Cardiac fibroblast (primary cell): ENCODE results near the gene ACAP3.

Source experiments
- DNase-seq, 2 donors: peaks; one replicate each; pipeline versions ENCODE4 v3.0.0 to v3.0.0-alpha.2; 2010; ENCODE audit warnings: low read depth in 2 of 2
- H3K4me3 ChIP-seq, 2 donors: replicated peaks in 1 of 2; 1 replicate in 1 of 2; 2 replicates in 1 of 2; pipeline ENCODE4 v1.5.1; 2011; ENCODE audit warnings: low read depth in 2 of 2, low read length in 2 of 2, mild to moderate bottlenecking in 2 of 2, moderate library complexity in 1 of 2
- TF ChIP-seq, protein P1 (sequence below): IDR thresholded peaks from one replicate; pipeline ENCODE4 v1.5.1; 2011; ENCODE audit warnings: low read depth, mild to moderate bottlenecking, low read length, inconsistent platforms

ACAP3 gene, protein sequence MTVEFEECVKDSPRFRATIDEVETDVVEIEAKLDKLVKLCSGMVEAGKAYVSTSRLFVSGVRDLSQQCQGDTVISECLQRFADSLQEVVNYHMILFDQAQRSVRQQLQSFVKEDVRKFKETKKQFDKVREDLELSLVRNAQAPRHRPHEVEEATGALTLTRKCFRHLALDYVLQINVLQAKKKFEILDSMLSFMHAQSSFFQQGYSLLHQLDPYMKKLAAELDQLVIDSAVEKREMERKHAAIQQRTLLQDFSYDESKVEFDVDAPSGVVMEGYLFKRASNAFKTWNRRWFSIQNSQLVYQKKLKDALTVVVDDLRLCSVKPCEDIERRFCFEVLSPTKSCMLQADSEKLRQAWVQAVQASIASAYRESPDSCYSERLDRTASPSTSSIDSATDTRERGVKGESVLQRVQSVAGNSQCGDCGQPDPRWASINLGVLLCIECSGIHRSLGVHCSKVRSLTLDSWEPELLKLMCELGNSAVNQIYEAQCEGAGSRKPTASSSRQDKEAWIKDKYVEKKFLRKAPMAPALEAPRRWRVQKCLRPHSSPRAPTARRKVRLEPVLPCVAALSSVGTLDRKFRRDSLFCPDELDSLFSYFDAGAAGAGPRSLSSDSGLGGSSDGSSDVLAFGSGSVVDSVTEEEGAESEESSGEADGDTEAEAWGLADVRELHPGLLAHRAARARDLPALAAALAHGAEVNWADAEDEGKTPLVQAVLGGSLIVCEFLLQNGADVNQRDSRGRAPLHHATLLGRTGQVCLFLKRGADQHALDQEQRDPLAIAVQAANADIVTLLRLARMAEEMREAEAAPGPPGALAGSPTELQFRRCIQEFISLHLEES

DNA sequence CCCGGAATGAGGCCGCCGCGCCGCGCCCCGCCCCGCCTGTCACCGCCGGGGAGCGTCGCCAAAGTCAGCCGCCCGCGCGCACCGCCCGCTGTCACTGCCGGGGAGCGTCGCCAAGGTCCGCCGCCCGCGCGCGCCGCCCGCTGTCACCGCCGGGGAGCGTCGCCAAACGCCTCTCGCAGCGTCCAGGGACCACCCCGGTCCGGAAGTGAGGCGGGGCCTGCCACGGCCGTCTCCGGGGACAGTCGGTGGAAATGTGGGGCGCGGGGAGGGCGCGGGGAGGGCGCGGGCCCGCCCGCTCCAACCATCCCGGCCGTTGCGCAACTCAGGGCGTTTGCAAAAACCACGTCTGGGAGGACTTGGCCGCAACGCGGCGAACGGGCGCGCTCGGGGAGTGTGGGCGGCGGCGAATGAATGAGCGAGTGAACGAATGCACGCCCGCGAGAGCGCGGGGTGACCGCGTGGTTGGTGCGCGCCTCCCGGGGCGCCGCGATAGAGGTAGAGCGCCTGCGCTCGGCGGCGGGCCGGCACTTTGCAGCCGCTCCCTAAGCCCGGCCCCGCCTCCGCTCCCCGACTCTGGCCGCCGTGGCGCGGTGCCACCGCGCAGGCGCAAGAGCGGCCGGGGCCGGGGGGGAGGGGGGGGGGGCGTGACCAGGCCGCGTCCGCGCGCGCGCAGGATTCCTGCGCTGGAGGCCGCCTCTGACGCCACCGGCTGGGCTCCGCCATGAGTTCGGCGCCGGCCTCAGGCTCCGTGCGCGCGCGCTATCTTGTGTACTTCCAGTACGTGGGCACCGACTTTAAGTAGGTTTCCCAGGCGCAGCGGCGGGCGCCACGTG, at the start of gene ACAP3, which contains the start of gene PUSL1:
Gene ACAP3, minus strand, starts transcription at position 8 of the 833 bp plus-strand sequence. CDS start 115 bp downstream, outside the sequence.
Gene PUSL1, plus strand, starts transcription at position 675 of the 833 bp plus-strand sequence. Its CDS starts 47 bp downstream, at position 722.
- TF ChIP-seq, protein P1, sequence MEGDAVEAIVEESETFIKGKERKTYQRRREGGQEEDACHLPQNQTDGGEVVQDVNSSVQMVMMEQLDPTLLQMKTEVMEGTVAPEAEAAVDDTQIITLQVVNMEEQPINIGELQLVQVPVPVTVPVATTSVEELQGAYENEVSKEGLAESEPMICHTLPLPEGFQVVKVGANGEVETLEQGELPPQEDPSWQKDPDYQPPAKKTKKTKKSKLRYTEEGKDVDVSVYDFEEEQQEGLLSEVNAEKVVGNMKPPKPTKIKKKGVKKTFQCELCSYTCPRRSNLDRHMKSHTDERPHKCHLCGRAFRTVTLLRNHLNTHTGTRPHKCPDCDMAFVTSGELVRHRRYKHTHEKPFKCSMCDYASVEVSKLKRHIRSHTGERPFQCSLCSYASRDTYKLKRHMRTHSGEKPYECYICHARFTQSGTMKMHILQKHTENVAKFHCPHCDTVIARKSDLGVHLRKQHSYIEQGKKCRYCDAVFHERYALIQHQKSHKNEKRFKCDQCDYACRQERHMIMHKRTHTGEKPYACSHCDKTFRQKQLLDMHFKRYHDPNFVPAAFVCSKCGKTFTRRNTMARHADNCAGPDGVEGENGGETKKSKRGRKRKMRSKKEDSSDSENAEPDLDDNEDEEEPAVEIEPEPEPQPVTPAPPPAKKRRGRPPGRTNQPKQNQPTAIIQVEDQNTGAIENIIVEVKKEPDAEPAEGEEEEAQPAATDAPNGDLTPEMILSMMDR: no peak
- H3K4me3 ChIP-seq: peak within 1 kb of the TSS; percentile 61 to 79
- peak; percentile 94 to 96 for DNase-seq

DNA sequence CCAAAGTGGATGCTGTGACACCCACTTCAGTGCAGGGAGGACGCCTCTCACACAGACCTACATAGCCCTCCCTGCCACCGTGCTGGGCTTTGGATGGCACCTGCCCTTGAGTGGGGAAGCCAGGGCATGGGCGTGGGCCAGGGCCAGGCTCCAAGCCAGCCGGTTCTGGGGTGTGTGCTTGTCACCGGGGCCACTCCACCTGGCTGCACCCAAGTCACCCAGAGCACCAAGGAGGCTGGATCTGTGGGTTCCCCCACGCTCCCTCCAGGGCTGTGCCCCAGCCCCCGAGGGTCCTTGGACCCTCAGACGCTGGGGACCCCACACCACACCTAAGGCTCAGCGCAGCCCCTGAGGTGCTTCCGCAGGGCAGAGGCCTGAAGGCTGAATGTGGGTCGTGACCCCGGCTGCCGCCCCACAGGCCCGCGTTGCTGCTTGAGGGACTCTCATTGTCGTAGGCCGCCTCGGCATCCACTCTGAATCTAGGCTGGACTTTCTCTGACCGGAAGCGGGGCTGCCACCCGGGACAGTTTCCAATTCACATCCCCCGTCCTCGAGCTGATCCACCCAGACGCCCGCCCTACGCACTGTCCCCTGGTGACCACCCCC, 49.2 kb upstream of the ACAP3 start:
- H3K4me3 ChIP-seq: peak overlapping the region; percentile 61 to 68
- DNase-seq: no peak
- TF ChIP-seq, protein P1: no peak

DNA sequence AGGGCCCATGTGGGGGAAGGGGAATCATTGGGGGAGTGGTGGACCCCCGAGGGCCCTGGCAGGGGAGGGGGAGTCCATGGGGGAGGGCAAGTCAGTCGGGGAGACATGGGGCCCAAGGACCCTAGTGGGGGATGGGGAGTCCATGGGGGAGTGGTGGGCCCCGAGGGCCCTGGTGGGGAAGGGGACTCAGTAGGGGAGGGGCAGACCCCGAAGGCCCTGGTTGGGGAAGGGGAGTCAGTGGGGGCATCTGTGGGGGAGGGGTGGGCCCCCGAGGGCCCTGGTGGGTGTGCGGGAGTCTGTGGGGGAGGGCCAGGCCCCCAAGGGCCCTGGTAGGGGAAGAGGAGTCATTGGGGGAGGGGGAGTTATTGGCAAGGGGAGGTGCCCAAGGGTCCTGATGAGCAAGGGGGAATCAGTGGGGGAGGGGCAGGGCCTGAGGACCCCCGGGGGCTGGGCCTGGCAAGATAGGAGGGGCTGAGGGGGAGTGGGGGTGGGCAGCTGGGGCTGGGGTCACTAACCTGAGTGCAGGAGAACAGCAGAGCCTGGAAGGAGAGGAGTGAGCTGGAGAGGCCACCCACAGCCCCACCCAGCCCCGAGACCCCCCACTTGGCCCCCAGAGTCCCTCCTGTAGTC, 48.6 kb upstream of the ACAP3 start:
- TF ChIP-seq, protein P1: no peak
- DNase-seq: no peak
- peak overlapping the region; percentile 61 to 68 for H3K4me3 ChIP-seq

DNA sequence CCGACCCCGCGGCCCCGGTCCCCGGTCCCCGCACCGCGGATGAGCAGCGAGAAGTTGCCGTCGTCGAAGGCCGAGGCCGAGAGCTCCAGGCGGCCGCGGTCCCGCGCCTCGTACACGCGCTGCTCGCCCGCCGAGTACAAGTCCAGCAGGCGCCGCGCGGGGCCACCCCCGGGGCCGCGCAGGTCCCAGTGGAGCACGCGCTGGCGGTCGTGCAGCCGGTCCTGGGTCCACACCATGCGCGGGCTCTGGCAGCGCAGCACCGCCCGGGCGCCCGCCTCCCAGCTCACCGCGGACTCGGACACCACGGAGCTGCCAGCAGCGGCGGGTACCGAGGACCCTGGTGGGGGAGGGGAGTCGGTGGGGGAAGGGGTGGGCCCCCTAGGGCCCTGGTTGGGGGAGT, 47.7 kb upstream of the ACAP3 start:
- DNase-seq: no peak
- TF ChIP-seq, protein P1: no peak
- H3K4me3 ChIP-seq: no peak overlapping the region

DNA sequence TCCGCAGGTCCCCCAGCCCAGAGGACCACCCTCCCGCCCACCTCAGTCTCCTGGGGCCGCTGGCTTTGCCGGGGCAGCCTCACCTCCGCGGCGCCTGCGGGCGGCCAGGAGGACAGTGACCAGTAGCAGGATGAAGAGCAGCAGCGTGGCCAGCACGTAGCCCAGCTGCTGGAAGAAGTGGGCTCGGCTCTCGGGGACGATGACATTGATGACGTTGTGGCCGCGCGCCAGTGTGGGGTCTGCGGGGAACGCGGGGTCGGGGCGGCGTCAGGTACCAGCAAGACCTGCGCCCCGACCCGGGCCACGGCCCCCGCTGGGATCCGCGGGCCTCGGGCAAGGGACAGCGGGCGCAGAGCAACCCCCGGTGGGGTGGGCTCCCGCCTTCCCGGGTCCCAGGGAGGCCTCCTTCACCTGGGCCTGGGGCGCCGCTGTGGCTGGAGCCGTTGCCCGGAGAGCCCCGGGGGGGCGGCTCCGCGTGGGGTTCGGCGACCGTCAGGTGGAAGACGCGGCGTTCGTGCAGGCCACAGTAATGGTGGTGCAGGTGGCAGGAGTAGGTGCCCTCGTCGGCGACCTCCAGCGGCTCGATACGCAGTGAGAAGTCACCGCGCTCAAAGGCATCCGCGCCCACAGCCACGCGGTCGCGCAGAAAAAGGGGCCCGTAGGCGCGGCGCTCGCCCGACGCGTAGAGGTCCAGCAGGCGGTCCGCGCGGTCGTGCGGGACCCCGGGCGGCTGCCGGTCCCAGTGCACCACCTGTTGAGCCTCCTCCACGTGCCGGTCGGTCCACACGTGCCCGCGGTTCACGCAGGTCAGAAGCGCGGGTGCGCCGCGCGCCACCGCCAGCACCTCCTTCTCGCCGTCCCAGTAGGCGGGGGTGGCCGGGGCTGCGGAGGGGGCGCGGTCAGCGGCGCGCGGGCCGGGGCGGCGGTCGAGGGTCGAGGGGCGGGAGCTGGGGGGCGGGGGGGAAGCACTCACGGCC, 46.8 kb upstream of the ACAP3 start:
- H3K4me3 ChIP-seq: no peak overlapping the region
- TF ChIP-seq, protein P1: no peak
- no peak for DNase-seq
